WTC11 (cell line): Measurements from ENCODE around the gene NOX3. TPM values are rescaled to one million over a fixed set of nuclear protein-coding genes. Genes with fewer than 3 reads are reported as not detected.

Source experiments
- ATAC-seq: fragments of 200-7000 bp; cut with Tn5 transposase; 2 replicates; pipeline ENCODE4 v1.10.0; 2021; ENCODE audit warnings: mild to moderate bottlenecking, moderate library complexity
- CTCF ChIA-PET: fragments of 300-600 bp; sonication (Branson Sonifier 250); formaldehyde crosslinking; loops from one replicate; lab custom pipeline; 2021; ENCODE audit warnings: antibody characterized with exemption; lab: Charles Lee
- POLR2A ChIA-PET: fragments of 350-600 bp; sonication (Branson Sonifier 250); formaldehyde crosslinking; loops from one replicate; lab custom pipeline; 2021; ENCODE audit warnings: antibody characterized with exemption; lab: Charles Lee
- DNase-seq: peaks from one replicate; pipeline ENCODE4 v3.0.0; 2021; ENCODE audit warnings: low spot score
- H3K27ac Mint-ChIP-seq: 2 replicates; pipeline ENCODE4 v1.8.0; 2021; ENCODE audit warnings: mixed read lengths
- H3K27me3 Mint-ChIP-seq: 2 replicates; pipeline ENCODE4 v1.8.0; 2021; ENCODE audit warnings: low read depth, mild to moderate bottlenecking, moderate library complexity, mixed read lengths
- H3K36me3 Mint-ChIP-seq: 2 replicates; pipeline ENCODE4 v1.8.0; 2021; ENCODE audit warnings: mixed read lengths
- H3K4me1 Mint-ChIP-seq: 2 replicates; pipeline ENCODE4 v1.8.0; 2022; ENCODE audit warnings: mixed read lengths
- H3K4me3 Mint-ChIP-seq: 2 replicates; pipeline ENCODE4 v1.8.0; 2021; ENCODE audit warnings: mild to moderate bottlenecking, moderate library complexity, mixed read lengths
- H3K9me3 Mint-ChIP-seq: 2 replicates; pipeline ENCODE4 v1.8.0; 2021; ENCODE audit warnings: mixed read lengths
- AR ChIP-seq: fragments of 250-450 bp; sonication (Bioruptor Pico); IDR thresholded peaks from 2 replicates; pipeline ENCODE4 v1.9.0; 2021; ENCODE audit warnings: mild to moderate bottlenecking
- ATF3 ChIP-seq: sonication (generic); formaldehyde crosslinking; conservative IDR thresholded peaks from 2 replicates; pipeline ENCODE4 v1.8.1; 2022; ENCODE audit warnings: mild to moderate bottlenecking, missing genetic modification reagents
- CBFB ChIP-seq: sonication (generic); formaldehyde crosslinking; IDR thresholded peaks from 2 replicates; pipeline ENCODE4 v1.8.1; 2022; ENCODE audit warnings: mild to moderate bottlenecking, low read depth, missing genetic modification reagents
- EMX1 ChIP-seq: fragments of 250-450 bp; sonication (Bioruptor Pico); IDR thresholded peaks from 2 replicates; pipeline ENCODE4 v1.8.0; 2021; ENCODE audit warnings: mild to moderate bottlenecking
- GABPB1 ChIP-seq: sonication (generic); formaldehyde crosslinking; IDR thresholded peaks from 2 replicates; pipeline ENCODE4 v1.8.1; 2023; ENCODE audit warnings: mild to moderate bottlenecking, missing genetic modification reagents
- HMGXB4 ChIP-seq: sonication (generic); formaldehyde crosslinking; IDR thresholded peaks from 2 replicates; pipeline ENCODE4 v1.8.1; 2023; ENCODE audit warnings: mild to moderate bottlenecking, moderate library complexity, missing genetic modification reagents
- IRF1 ChIP-seq: sonication (generic); formaldehyde crosslinking; IDR thresholded peaks from 2 replicates; pipeline ENCODE4 v1.8.0; 2023; ENCODE audit warnings: missing genetic modification reagents
- JUN ChIP-seq: sonication (generic); formaldehyde crosslinking; IDR thresholded peaks from 2 replicates; pipeline ENCODE4 v1.8.0; 2023; ENCODE audit warnings: mild to moderate bottlenecking, missing genetic modification reagents
- KAT7 ChIP-seq: sonication (generic); formaldehyde crosslinking; IDR thresholded peaks from 2 replicates; pipeline ENCODE4 v1.8.1; 2023; ENCODE audit warnings: missing genetic modification reagents, mild to moderate bottlenecking, borderline replicate concordance
- PREB ChIP-seq: sonication (generic); formaldehyde crosslinking; IDR thresholded peaks from 2 replicates; pipeline ENCODE4 v1.8.1; 2022; ENCODE audit warnings: mild to moderate bottlenecking, missing genetic modification reagents, moderate library complexity, borderline replicate concordance
- PRRX2 ChIP-seq: fragments of 250-450 bp; sonication (Bioruptor Pico); IDR thresholded peaks from 2 replicates; pipeline ENCODE4 v1.8.0; 2021; ENCODE audit warnings: mild to moderate bottlenecking
- RORB ChIP-seq: fragments of 250-450 bp; sonication (Bioruptor Pico); IDR thresholded peaks from 2 replicates; pipeline ENCODE4 v1.9.0; 2021; ENCODE audit warnings: mild to moderate bottlenecking
- SMAD4 ChIP-seq: sonication (generic); formaldehyde crosslinking; IDR thresholded peaks from 2 replicates; pipeline ENCODE4 v1.8.0; 2022; ENCODE audit warnings: mild to moderate bottlenecking, missing genetic modification reagents
- TCF7 ChIP-seq: sonication (generic); formaldehyde crosslinking; IDR thresholded peaks from 2 replicates; pipeline ENCODE4 v1.8.0; 2022; ENCODE audit warnings: mild to moderate bottlenecking, low read depth, missing genetic modification reagents, moderate library complexity
- TEAD1 ChIP-seq: sonication (generic); formaldehyde crosslinking; IDR thresholded peaks from 2 replicates; pipeline ENCODE4 v1.8.0; 2022; ENCODE audit warnings: mild to moderate bottlenecking, missing genetic modification reagents
- ZNF138 ChIP-seq: sonication (generic); formaldehyde crosslinking; conservative IDR thresholded peaks from 2 replicates; pipeline ENCODE4 v1.8.1; 2022; ENCODE audit warnings: mild to moderate bottlenecking, moderate library complexity, missing genetic modification reagents
- ZNF232 ChIP-seq: sonication (generic); formaldehyde crosslinking; IDR thresholded peaks from 2 replicates; pipeline ENCODE4 v1.8.0; 2022; ENCODE audit warnings: mild to moderate bottlenecking, missing genetic modification reagents
- total RNA-seq: library from RNA; stranded (reverse); gene quantifications from 3 replicates; pipeline ENCODE4 v1.2.3, GENCODE V29; 2021
- TF ChIP-seq, protein P1 (sequence below): sonication (generic); formaldehyde crosslinking; IDR thresholded peaks from 2 replicates; pipeline ENCODE4 v1.8.1; 2022; ENCODE audit warnings: low read depth, mild to moderate bottlenecking, moderate library complexity, missing genetic modification reagents, borderline replicate concordance
- TF ChIP-seq, protein P2 (sequence below): sonication (generic); formaldehyde crosslinking; IDR thresholded peaks from 2 replicates; pipeline ENCODE4 v1.8.0; 2022; ENCODE audit warnings: mild to moderate bottlenecking, missing genetic modification reagents
- TF ChIP-seq, protein P3 (sequence below): sonication (generic); formaldehyde crosslinking; conservative IDR thresholded peaks from 2 replicates; pipeline ENCODE4 v1.8.1; 2023; ENCODE audit warnings: mild to moderate bottlenecking, low read depth, missing genetic modification reagents, moderate library complexity

The NOX3 gene
- total RNA-seq, 1 experiment from 2014 or later = not detected

DNA sequence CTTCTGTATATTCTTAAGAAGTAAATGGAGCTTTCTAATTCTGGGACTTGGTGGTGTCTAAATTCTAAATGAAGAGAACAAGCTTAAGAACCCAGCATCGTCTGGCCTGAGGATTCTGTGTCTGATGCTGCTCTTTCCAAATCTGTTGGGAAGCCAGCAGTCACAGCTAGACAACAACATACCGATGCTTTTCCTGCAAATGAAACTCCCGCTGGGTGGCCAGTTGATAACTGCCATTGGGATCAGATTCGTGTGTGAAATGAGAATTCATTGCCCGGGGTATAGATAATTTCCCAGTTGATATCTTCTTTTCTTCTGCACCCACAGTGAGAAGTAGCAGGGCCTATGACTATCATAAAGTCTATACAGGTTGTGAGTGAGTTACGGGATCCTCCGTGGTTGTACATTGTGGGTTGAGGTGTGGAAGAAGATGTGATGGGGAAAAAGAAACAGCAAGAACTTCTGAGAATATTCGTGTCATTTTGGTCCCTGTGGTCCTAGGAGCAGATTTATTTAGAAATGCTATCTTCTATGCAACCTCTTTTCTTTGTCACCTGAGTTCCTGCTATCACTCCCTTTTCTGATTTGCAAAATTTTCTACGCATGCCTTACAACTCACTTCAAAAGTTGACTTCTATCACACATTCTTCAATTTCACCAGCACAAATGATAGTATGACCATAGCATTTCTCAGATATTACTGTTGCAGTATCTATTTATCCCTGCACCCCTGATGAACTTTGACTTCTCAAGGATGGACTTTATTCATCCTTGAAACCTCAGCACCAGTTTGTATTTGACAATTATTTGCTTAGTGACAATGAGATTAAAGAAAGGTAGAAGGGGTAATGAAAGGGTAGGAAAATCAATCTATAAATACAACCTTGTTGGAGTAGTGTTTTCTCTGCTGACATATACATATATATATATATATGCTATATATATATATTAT, 10.4 kb downstream of the NOX3 start (continued):
- TF ChIP-seq HMGXB4 (CRISPR knock-in tag) (no peak), RORB (no peak), ATF3 (CRISPR knock-in tag) (no peak), SMAD4 (CRISPR knock-in tag) (no peak)
- TF ChIP-seq, all 79 proteins: peak for 0

- Mint-ChIP-seq H3K4me1 (peaks cover 11% of the 10 kb centered on the region), H3K27ac (no peak overlapping the region), H3K4me3 (no peak overlapping the region), H3K36me3 (no peaks in the 10 kb centered on the region), H3K27me3 (no peaks in the 10 kb centered on the region), H3K9me3 (no peaks in the 10 kb centered on the region)
- CTCF ChIA-PET = no interaction called here
- POLR2A ChIA-PET = no interaction called here
- TF ChIP-seq JUN (no peak), GABPB1 (CRISPR knock-in tag) (peak; percentile 100)
- ATAC-seq (no peak), DNase-seq (no peak)
Measured at GRCh38 chr6:155444120-155444917, 11.3 kb downstream of the NOX3 start.

DNA sequence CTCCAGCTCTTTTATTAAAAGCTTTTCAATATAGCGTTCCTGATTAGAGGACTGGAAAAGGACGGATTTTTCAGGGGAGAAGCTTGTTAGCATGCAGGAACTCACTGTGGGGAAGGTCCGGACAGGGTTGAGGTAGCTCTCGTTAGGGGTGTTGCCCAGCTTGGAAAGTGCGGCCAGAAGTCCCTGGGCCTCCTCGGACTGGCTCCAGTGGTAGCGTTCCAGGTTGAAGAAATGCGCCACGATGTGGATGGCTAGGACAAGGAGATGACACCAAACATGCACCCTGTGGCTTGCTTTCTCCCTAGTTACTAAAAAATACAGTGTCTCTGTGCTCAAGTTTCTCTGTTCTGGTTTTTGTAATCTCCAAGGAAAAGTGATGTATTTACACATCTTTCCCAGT, 12.5 kb downstream of the NOX3 start:
- no peaks in the 10 kb centered on the region for H3K9me3 Mint-ChIP-seq
- no peaks in the 10 kb centered on the region for H3K36me3 Mint-ChIP-seq
- no peaks in the 10 kb centered on the region for H3K4me1 Mint-ChIP-seq
- CTCF ChIA-PET = no interaction called here
- DNase-seq (no peak), ATAC-seq (no peak)
- H3K27ac Mint-ChIP-seq = no peak overlapping the region
- POLR2A ChIA-PET = no interaction called here
- H3K27me3 Mint-ChIP-seq = no peaks in the 10 kb centered on the region
- no peak overlapping the region for H3K4me3 Mint-ChIP-seq
- TF ChIP-seq PREB (CRISPR knock-in tag) (no peak), ZNF232 (CRISPR knock-in tag) (no peak), TEAD1 (CRISPR knock-in tag) (no peak), EMX1 (no peak), AR (CRISPR knock-in tag) (no peak), ZNF138 (CRISPR knock-in tag) (no peak), KAT7 (CRISPR knock-in tag) (no peak), IRF1 (CRISPR knock-in tag) (no peak), TCF7 (no peak), PRRX2 (CRISPR knock-in tag) (no peak), CBFB (CRISPR knock-in tag) (no peak)
- TF ChIP-seq, protein P1, sequence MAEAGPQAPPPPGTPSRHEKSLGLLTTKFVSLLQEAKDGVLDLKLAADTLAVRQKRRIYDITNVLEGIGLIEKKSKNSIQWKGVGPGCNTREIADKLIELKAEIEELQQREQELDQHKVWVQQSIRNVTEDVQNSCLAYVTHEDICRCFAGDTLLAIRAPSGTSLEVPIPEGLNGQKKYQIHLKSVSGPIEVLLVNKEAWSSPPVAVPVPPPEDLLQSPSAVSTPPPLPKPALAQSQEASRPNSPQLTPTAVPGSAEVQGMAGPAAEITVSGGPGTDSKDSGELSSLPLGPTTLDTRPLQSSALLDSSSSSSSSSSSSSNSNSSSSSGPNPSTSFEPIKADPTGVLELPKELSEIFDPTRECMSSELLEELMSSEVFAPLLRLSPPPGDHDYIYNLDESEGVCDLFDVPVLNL (CRISPR knock-in tag) = no peak
- TF ChIP-seq, protein P2, sequence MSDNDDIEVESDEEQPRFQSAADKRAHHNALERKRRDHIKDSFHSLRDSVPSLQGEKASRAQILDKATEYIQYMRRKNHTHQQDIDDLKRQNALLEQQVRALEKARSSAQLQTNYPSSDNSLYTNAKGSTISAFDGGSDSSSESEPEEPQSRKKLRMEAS (CRISPR knock-in tag) = no peak
- TF ChIP-seq, protein P3, sequence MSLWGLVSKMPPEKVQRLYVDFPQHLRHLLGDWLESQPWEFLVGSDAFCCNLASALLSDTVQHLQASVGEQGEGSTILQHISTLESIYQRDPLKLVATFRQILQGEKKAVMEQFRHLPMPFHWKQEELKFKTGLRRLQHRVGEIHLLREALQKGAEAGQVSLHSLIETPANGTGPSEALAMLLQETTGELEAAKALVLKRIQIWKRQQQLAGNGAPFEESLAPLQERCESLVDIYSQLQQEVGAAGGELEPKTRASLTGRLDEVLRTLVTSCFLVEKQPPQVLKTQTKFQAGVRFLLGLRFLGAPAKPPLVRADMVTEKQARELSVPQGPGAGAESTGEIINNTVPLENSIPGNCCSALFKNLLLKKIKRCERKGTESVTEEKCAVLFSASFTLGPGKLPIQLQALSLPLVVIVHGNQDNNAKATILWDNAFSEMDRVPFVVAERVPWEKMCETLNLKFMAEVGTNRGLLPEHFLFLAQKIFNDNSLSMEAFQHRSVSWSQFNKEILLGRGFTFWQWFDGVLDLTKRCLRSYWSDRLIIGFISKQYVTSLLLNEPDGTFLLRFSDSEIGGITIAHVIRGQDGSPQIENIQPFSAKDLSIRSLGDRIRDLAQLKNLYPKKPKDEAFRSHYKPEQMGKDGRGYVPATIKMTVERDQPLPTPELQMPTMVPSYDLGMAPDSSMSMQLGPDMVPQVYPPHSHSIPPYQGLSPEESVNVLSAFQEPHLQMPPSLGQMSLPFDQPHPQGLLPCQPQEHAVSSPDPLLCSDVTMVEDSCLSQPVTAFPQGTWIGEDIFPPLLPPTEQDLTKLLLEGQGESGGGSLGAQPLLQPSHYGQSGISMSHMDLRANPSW (CRISPR knock-in tag) = no peak
